ENCODE data around the gene MEIS3. TPM values are rescaled to one million over a fixed set of nuclear protein-coding genes. Genes with fewer than 3 reads are reported as not detected.

MEIS3 gene
- total and polyA plus RNA-seq, 10 of the 15 experiments (the other 5 are each of a cell fraction or from before 2014, with no cell fraction given) = 0.05 to 0.23 TPM; not detected in 8

GRCh38 chr19:47448360-47448727 lies 29.0 kb upstream of the MEIS3 start:
- ChIA-PET POLR2A (no interaction called here), SMC1A (ENCODE audit: uncharacterized antibody, unreplicated experiment) (no interaction called here), CTCF (no interaction called here), RAD21 (ENCODE audit: unreplicated experiment) (no interaction called here)
- Histone ChIP-seq H3K4me2 (ENCODE audit: control insufficient read depth, insufficient read depth) (no peak overlapping the region), H3K79me2 (ENCODE audit: control insufficient read depth, insufficient read depth, low read length) (no peaks in the 10 kb centered on the region), H3K4me3 (no peak overlapping the region), H3K9me3 (replicated peaks; ENCODE audit: control insufficient read depth, insufficient read depth, low read length) (no peaks in the 10 kb centered on the region; the same call in 2 of the 3 replicates), H3K27ac (ENCODE audit: control insufficient read depth, insufficient read depth) (no peak overlapping the region), H4K20me1 (ENCODE audit: control insufficient read depth, insufficient read depth) (no peaks in the 10 kb centered on the region), H3K36me3 (ENCODE audit: control insufficient read depth in 2 of 2, insufficient read depth in 2 of 2, low read length in 1 of 2) (no peaks in the 10 kb centered on the region), H3K9ac (ENCODE audit: control insufficient read depth, insufficient read depth, low read length) (no peak overlapping the region), H2AFZ (ENCODE audit: control insufficient read depth, low read depth, low read length) (no peak overlapping the region), H3K27me3 (replicated peaks in 1 of 2; ENCODE audit: control insufficient read depth in 2 of 2, insufficient read depth in 2 of 2, low read length in 1 of 2) (peaks cover 1 to 7% of the 10 kb centered on the region in 2 experiments; a peak in 3 of 4 replicates), H3K4me1 (ENCODE audit: control insufficient read depth, insufficient read depth, low read length) (peaks cover 10% of the 10 kb centered on the region)
- no TSS peak for BruUV-seq (replicated peaks)
- DNase-seq (ENCODE audit: low read depth, low spot score) (no peak), FAIRE-seq (no peak), ATAC-seq (no peak)
- no peak for TF ChIP-seq SREBF2 (IDR thresholded peaks at IDR 0.05; ENCODE audit: low read length)
- TF ChIP-seq NR2C1 (IDR thresholded peaks at IDR 0.05) = no peak
- no peak for TF ChIP-seq EP300 (IDR thresholded peaks at IDR 0.05; ENCODE audit: borderline replicate concordance in 1 of 2, control insufficient read depth in 1 of 2, low read depth in 2 of 2, low read length in 2 of 2)
- no peak for TF ChIP-seq PKNOX1 (IDR thresholded peaks at IDR 0.05)
- TF ChIP-seq IRF4 (IDR thresholded peaks at IDR 0.05; ENCODE audit: low read depth, low read length) = no peak
- no peak for TF ChIP-seq USF1 (IDR thresholded peaks at IDR 0.05; ENCODE audit: borderline replicate concordance, extremely low read length, insufficient read depth, low read depth, low read length)
- TF ChIP-seq TBL1XR1 (IDR thresholded peaks at IDR 0.05; ENCODE audit: low read depth, low read length) = no peak
- TF ChIP-seq FOS (IDR thresholded peaks at IDR 0.05; ENCODE audit: borderline replicate concordance, extremely low read depth, insufficient read length) = no peak
- in situ Hi-C loops (cut with MboI) = no loop called here
- intact Hi-C loops (cut with micrococcal nuclease; ENCODE audit: unreplicated experiment) = no loop called here
- 57% methylated on average over 9 of the region's 9 CpGs for WGBS (ENCODE audit: insufficient coverage, insufficient replicate concordance, low lambda C conversion rate, missing lambda C conversion rate)
